HG03575 (cell line): ENCODE data around the gene UTS2R.

Source experiments
- ATAC-seq: cut with Tn5 transposase; IDR thresholded peaks from one replicate; pipeline ENCODE4 v1.9.1; 2021; ENCODE audit not compliant: unreplicated experiment, insufficient number of reproducible peaks, low FRiP score; ENCODE audit errors: extremely low read depth

Gene UTS2R

GRCh38 chr17:82371333-82372248, at the start of gene UTS2R:
Gene UTS2R, plus strand, starts transcription at chr17:82371765. Its CDS starts 2,560 bp downstream, at chr17:82374325.
- no peak for ATAC-seq

- ATAC-seq = no peak
Measured at GRCh38 chr17:82321947-82322466, 49.6 kb upstream of the UTS2R start.

DNA sequence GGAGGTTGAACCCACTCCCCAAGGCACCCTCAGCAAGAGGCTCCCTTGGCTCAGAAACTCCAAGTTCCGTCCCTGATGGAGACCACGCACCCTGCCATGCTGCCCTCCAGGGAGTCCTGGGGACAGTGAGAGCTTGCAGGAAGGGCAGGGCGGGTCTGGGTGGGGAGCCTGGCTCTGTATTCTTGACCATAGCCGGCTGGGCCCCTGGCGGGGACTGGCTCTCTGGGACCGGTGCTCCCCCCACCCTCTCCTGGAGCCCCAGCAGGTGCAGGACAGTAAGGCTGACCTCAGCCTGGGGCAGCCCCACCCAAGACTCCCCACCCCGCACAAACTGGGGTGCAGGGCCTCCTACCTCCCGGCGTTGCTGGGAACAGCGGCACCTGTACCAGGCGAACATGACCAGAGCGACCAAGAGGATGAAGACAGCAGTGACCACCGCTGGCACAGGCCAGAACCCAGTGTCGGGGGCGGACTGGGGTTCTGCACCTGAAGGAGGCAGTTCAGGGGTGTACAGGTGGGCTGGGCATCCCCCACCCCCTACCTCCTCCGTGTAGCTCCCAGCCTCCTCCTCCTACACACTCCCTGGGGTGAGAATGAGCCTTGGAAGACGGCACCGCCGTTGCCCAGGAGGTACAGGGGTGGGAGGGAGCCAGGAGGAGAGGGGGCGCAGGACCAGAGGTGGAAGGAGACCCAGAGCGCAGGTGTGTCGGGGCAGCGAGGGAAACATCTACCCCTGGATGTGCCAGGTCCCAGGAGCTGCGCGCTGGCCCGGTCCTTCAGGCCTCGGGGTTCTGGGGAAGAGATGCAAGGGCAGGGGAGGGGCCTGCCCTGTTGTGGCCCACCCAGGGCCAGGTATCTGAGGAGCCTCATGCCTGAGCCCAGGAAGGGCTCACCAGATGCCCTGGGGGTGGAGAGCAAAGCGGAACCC, 48.8 kb upstream of the UTS2R start:
- ATAC-seq = no peak

- ATAC-seq = no peak
Measured at GRCh38 chr17:82323514-82324234, 47.9 kb upstream of the UTS2R start.

GRCh38 chr17:82324566-82325285, 46.8 kb upstream of the UTS2R start:
- no peak for ATAC-seq

GRCh38 chr17:82325286-82326180, 46.0 kb upstream of the UTS2R start:
- no peak for ATAC-seq

DNA sequence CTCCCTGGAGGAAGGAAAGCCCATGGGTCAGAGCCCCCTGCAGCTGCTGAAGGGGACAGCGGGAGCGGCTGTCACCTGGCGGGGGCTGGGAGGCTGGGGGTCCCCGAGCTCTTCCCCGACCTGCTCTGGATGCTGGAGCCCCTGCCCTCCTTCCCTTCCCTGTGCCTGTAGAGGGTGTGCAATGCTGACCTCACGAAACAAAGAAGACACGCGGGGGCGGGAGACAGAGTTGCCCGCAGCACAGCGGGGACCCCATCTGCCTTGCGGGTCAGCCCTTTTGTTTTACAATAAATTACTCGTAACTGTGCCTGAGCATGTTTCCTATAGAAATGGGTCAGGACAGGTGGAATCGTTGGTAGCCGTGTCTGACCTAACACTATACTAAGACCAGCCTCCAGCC, 44.3 kb upstream of the UTS2R start:
- no peak for ATAC-seq

- no peak for ATAC-seq
Measured at GRCh38 chr17:82327757-82328140, 43.8 kb upstream of the UTS2R start.

GRCh38 chr17:82328141-82328993, 43.2 kb upstream of the UTS2R start:
- ATAC-seq = no peak

- ATAC-seq = no peak
Measured at GRCh38 chr17:82328994-82329507, 42.5 kb upstream of the UTS2R start.

DNA sequence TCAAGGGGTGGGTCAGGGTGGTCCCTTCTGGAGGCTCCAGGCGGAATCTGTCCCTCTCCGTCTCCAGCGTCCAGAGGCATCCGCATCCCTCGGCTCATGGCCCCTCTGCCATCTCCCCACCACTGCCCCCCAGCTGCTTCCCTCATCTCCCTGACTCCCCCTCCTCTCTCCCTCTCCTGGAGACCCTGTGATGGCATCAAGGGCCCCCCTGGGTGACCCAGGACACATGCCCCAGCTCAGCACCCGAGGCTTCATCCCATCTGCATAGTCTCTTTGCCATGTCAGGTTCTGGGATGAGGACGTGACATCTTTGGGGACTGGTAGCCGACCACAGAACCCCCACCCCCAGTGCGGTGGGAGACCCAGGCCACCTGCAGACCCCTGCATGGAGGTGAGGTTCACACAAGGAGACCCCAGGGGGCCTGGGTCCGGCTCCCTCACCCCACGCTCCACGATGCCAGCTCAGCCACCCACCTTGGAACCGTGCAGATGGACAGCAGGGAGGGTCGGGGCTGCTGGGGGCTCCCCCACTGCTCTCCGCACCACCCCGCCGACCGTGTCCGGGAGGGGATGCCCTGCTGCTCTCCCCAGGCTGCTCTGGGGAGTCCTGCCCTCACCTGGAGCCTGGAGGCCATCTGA, 41.8 kb upstream of the UTS2R start:
- no peak for ATAC-seq

DNA sequence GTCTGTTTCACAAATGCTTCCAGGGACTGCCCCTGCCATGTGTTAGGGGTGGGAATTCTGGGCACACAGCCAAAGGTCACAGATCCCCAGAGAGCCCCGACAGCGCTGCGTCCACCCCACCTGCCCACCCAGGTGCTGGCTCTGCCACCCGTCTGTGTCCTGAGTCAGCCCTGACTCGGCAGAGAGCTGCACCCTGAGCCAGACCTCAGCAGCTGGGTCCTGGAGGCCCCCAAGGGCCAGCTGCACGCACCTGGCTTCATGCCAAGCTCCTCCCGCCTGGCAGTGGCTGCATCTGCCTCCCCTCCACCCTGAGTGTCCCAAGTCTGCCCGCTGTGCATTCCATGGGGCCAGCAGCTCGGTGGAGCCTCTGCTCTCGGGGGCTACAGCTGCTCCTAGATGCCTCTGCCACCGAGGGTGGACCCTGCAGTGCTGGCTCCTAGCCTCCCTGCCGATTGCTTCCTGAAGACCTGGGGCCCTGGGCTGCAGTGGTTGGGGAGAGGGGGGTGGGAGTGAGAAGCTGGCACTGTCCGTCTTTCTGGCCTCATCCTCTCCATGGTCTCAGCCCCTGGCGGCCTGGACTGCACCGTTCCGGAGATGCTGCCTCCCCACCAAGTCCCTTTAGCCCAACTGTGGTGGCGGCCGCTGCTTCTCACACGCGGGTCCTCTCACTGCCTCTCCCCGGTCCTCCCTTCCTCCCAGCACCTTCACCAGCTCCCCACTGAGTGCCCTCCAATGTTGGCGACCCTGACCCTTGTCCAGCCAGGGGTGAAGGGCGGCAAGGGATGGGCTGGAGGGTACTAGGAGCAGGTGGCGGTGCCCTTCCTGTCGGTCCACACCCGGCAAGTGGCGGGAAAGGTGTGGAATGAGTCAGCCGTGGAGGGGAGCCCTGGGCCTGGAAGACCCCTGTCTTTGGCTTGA, 41.0 kb upstream of the UTS2R start:
- ATAC-seq = no peak

- no peak for ATAC-seq
Measured at GRCh38 chr17:82331345-82331939, 40.1 kb upstream of the UTS2R start.

DNA sequence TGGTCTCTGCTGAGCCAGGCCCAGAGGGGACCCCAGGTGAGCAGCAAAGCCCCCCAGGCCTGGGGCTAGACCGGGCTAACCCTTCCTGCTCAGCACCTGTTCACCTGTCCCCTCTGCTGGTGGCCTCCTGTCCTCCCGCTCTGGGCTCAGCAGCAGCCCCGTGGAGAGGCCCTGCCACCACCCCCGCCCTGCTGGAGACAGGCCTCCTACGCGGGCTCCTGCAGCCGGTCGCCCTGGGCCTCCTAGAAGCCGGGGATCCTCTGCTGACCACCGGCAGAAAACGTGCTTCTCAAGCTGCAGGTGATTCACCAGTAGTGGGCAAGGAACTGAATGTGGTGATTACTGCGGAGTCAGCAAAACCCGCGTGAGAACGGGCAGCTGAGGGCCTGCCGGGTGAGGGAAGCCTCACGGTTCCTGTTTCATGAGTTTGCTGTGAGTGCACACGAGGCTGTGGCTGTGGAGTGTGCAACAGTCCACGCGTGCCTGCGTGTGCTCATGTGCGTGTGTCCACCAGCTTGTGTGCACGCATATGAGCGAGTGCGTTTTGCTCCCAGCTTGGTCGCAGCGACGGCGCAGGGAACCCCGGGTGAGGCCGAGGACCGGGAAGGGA, 38.8 kb upstream of the UTS2R start:
- ATAC-seq = no peak
